Colon (tissue), 2 donors: ENCODE measurements around the gene NAALADL2.

ENCODE experiments used
- FAIRE-seq: peaks from 2 replicates; lab custom pipeline; 2012; peaks lifted over from hg19 to GRCh38; lab: Jason Lieb, UNC
- donor health status: control.
- donor health status: control.

NAALADL2 gene

GRCh38 chr3:175692256-175692655 is 833.1 kb downstream of the NAALADL2 start:
- FAIRE-seq, result no peak

- FAIRE-seq, result no peak
These were observed 836.1 kb downstream of the NAALADL2 start for GRCh38 chr3:175695251-175695650.

GRCh38 chr3:175702956-175703355 is 843.8 kb downstream of the NAALADL2 start:
- no peak for FAIRE-seq

GRCh38 chr3:175704366-175705055 is 845.4 kb downstream of the NAALADL2 start:
- no peak for FAIRE-seq

- FAIRE-seq, result no peak
These were observed 854.1 kb downstream of the NAALADL2 start for GRCh38 chr3:175713268-175713667.

GRCh38 chr3:175716446-175716845 is 857.3 kb downstream of the NAALADL2 start:
- FAIRE-seq, result no peak

- no peak for FAIRE-seq
These were observed 867.1 kb downstream of the NAALADL2 start for GRCh38 chr3:175726228-175726627.

GRCh38 chr3:175728566-175728965 is 869.4 kb downstream of the NAALADL2 start:
- no peak for FAIRE-seq

GRCh38 chr3:175729466-175729865 is 870.3 kb downstream of the NAALADL2 start:
- no peak for FAIRE-seq

- FAIRE-seq, result no peak
These were observed 872.4 kb downstream of the NAALADL2 start for GRCh38 chr3:175731543-175731942.

- FAIRE-seq, result no peak
These were observed 872.9 kb downstream of the NAALADL2 start for GRCh38 chr3:175732017-175732416.

- no peak for FAIRE-seq
These were observed 876.7 kb downstream of the NAALADL2 start for GRCh38 chr3:175735866-175736265.

- no peak for FAIRE-seq
These were observed 878.8 kb downstream of the NAALADL2 start for GRCh38 chr3:175737646-175738572.

GRCh38 chr3:175741951-175742350 is 882.8 kb downstream of the NAALADL2 start:
- FAIRE-seq, result no peak

GRCh38 chr3:175743733-175744400 is 884.7 kb downstream of the NAALADL2 start:
- FAIRE-seq, result no peak

- FAIRE-seq, result no peak
These were observed 887.2 kb downstream of the NAALADL2 start for GRCh38 chr3:175746308-175746707.

GRCh38 chr3:175748087-175748730 is 889.1 kb downstream of the NAALADL2 start:
- no peak for FAIRE-seq

GRCh38 chr3:175749981-175750380 is 890.8 kb downstream of the NAALADL2 start:
- no peak for FAIRE-seq

GRCh38 chr3:175751089-175751488 is 892.0 kb downstream of the NAALADL2 start:
- no peak for FAIRE-seq

GRCh38 chr3:175763948-175764347 is 904.8 kb downstream of the NAALADL2 start:
- no peak for FAIRE-seq

- FAIRE-seq, result no peak
These were observed 905.6 kb downstream of the NAALADL2 start for GRCh38 chr3:175764722-175765121.

- no peak for FAIRE-seq
These were observed 911.3 kb downstream of the NAALADL2 start for GRCh38 chr3:175770426-175770825.
